AG04449 (cell line): ENCODE data around the gene FIG4.
"Not testable (repeated sequence)": the region's sequence is repeated elsewhere in the genome, so short reads cannot be mapped to it uniquely, and the experiment has no call there.

ENCODE experiments used
- CTCF ChIA-PET: fragments of 350-600 bp; formaldehyde crosslinking; extraction: SDS; loops from one replicate; lab custom pipeline; 2021; ENCODE audit warnings: antibody characterized with exemption; lab: Yijun Ruan, JAX
- POLR2A ChIA-PET: fragments of 400-600, 350-600 bp; formaldehyde crosslinking; extraction: SDS; loops from one replicate; lab custom pipeline; 2020; ENCODE audit warnings: antibody characterized with exemption, inconsistent platforms; lab: Yijun Ruan, JAX
- DNase-seq: peaks from one replicate; pipeline ENCODE4 v3.0.0-alpha.2; 2010; ENCODE audit warnings: low read depth, low spot score
- H3K4me3 ChIP-seq: 2 replicates; pipeline ENCODE4 v1.5.1; 2011; ENCODE audit warnings: low read depth, mild to moderate bottlenecking, control low read depth, low read length
- CTCF ChIP-seq: IDR thresholded peaks from one replicate; pipeline ENCODE4 v1.5.1; 2011; ENCODE audit warnings: mild to moderate bottlenecking, moderate library complexity, low read length, control low read depth, inconsistent platforms; ENCODE audit not compliant: insufficient read depth; ENCODE audit errors: missing control alignments

FIG4 gene

GRCh38 chr6:109706513-109706912 lies 15.4 kb downstream of the FIG4 start:
- no peak for TF ChIP-seq CTCF
- H3K4me3 ChIP-seq, result no peak overlapping the region
- DNase-seq, result no peak
- POLR2A ChIA-PET, result no interaction called here
- CTCF ChIA-PET, result interaction anchor here (0.7 to 17.1 kb wide), 6 partner anchors 11 to 683 kb away, joined by 3 to 551 read pairs (median 21); no protein-coding TSS in a partner anchor

- POLR2A ChIA-PET, result not testable (repeated sequence)
- CTCF ChIA-PET, result interaction anchor here (1.2 to 16.7 kb wide), 2 partner anchors 17 to 332 kb away, joined by 4 to 206 read pairs; partner anchors contain the start of genes AK9 and FIG4
These were observed 17.0 kb downstream of the FIG4 start for GRCh38 chr6:109708099-109708498.

GRCh38 chr6:109713097-109713496 lies 22.0 kb downstream of the FIG4 start:
- POLR2A ChIA-PET, result no interaction called here
- H3K4me3 ChIP-seq, result no peak overlapping the region
- no peak for TF ChIP-seq CTCF
- CTCF ChIA-PET, result interaction anchor here (1.2 to 16.7 kb wide), 2 partner anchors 23 to 327 kb away, joined by 3 to 206 read pairs; no protein-coding TSS in a partner anchor
- DNase-seq, result no peak

More at GRCh38 chr6:109708099-109708498, 17.0 kb downstream of the FIG4 start:
- not testable (repeated sequence) for DNase-seq, H3K4me3 ChIP-seq

- POLR2A ChIA-PET, result no interaction called here
- CTCF ChIA-PET, result interaction anchor here (0.9 to 16.7 kb wide), 4 partner anchors 9 to 339 kb away, joined by 5 to 206 read pairs (median 30); no protein-coding TSS in a partner anchor
- DNase-seq, result no peak
- no peak for TF ChIP-seq CTCF
- no peak overlapping the region for H3K4me3 ChIP-seq
These were observed 23.1 kb downstream of the FIG4 start for GRCh38 chr6:109714166-109714565.

- TF ChIP-seq CTCF, result no peak
- H3K4me3 ChIP-seq, result no peak overlapping the region
- POLR2A ChIA-PET, result no interaction called here
- DNase-seq, result no peak
- CTCF ChIA-PET, result interaction anchor here (0.9 to 16.7 kb wide), 4 partner anchors 10 to 339 kb away, joined by 5 to 206 read pairs (median 30); no protein-coding TSS in a partner anchor
These were observed 23.5 kb downstream of the FIG4 start for GRCh38 chr6:109714611-109715010.

- ChIA-PET POLR2A (no interaction called here), CTCF (interaction anchor here (0.7 to 16.7 kb wide), 4 partner anchors 11 to 325 kb away, joined by 3 to 206 read pairs (median 30); no protein-coding TSS in a partner anchor)
- DNase-seq, result no peak
- TF ChIP-seq CTCF, result no peak
- H3K4me3 ChIP-seq, result no peak overlapping the region
These were observed 24.5 kb downstream of the FIG4 start for GRCh38 chr6:109715616-109716015.
